GM12892 (cell line): ENCODE data around the gene MS4A5.

ENCODE experiments used
- POLR2A ChIP-seq: IDR thresholded peaks from 2 replicates; pipeline ENCODE4 v1.6.1; 2011; ENCODE audit warnings: low read depth, low read length, control low read depth
- POLR2AphosphoS5 ChIP-seq: IDR thresholded peaks from 2 replicates; pipeline ENCODE4 v1.6.1; 2011; ENCODE audit warnings: low read depth, low read length, control low read depth
- TAF1 ChIP-seq: IDR thresholded peaks from 2 replicates; pipeline ENCODE4 v1.6.1; 2011; ENCODE audit warnings: low read depth, mild to moderate bottlenecking, control low read depth, low read length, borderline replicate concordance

DNA sequence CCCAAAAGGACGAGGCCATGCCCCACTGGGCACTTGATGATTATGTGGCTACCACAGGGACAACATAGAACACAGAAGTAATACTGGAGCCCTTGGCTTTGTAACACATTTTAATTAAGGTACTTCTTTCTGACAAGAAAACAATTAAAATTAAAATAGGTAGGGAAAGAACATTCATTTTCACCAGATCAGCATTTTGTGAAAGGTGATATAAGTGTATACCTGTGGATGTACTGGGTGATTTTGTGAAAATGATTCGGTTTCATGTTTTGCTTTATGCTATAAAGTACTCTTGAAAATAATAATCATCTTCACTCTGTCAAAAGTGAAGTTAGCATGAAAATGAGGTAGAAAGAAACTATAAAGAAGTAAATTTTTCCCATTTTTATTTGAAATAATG is 64.1 kb downstream of the MS4A5 start:
- TF ChIP-seq POLR2A (no peak), POLR2AphosphoS5 (no peak), TAF1 (no peak)
